GM21786 (cell line): Measurements from ENCODE around the gene CHMP2B.

Experiments used
- ATAC-seq: cut with Tn5 transposase; IDR thresholded peaks from one replicate; pipeline ENCODE4 v1.9.1; 2021; ENCODE audit not compliant: unreplicated experiment

CHMP2B gene, protein sequence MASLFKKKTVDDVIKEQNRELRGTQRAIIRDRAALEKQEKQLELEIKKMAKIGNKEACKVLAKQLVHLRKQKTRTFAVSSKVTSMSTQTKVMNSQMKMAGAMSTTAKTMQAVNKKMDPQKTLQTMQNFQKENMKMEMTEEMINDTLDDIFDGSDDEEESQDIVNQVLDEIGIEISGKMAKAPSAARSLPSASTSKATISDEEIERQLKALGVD

DNA sequence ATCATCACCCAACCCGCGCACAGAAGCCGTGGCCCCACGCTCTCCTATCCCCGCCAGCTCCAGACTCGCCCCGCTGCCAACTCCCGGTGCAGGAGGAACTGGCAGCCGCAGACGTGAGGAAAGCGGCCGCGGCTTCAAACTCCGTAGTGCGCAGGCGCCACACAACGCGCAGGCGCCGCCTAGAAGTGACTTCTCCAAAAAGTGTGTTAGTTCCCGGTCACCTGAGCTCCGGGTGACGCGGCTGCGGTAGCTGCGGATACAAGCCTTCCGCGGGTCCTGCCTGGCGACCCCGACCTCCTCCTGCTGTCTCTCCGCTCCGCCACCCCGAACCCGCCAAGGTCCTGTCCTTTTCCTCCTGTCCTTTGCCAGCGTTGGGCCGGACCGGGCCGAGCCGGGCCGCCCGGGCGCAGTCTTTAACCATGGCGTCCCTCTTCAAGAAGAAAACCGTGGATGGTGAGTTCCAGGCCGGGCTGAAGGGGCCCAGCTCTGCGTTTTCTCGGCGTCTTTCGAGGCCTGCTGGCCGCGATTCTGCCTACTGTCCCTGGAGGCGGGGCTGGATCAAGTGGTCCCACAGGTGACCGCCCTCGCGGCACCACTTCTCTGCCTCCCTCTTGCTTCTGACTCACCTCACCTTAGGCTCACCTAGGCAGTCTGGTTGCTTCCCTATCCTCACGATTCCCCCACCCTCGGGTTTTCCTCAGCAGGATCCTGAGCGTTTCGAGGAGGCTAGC, at the start of gene CHMP2B:
TSS of gene CHMP2B (plus strand) at position 206 of the 731 bp plus-strand sequence. CDS start at position 420, 214 bp downstream.
- peak; percentile 96 for ATAC-seq

DNA sequence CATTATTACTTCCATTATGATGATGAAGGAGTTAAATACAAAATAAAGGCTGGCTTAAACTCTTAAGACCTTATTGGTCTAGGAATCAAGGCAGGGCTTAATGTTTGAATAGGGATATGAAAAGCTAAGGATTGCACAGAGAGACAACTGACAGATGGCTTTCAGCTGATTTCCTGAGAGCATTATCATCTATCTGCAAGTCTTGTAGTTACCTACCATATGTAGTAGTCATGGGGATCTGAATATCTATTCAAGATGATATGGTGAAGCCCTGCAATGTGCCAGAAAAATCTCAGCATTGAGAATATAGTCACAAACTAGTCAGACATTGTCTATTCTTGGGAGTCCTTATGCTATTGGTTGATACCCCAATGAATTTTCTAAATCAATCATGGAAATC, 47.5 kb upstream of the CHMP2B start:
- ATAC-seq = no peak

DNA sequence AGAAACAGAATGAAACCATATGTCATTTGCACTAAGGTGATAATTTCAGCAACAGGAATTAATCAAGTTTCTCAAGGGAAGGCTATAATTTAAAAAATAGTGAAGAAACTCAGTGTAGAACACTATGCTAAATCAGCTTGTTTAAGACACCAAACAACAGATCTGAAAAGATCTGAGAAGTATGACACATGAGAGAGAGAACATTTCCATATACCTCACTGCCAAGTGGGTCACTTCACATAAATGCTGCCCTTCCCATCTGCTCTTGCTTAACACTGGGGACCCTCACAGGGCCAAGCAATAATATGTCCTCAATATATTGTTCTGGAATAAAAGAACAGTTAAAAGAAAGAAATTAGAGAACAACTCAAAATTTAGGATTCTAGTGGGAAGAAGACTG, 45.6 kb upstream of the CHMP2B start:
- no peak for ATAC-seq

DNA sequence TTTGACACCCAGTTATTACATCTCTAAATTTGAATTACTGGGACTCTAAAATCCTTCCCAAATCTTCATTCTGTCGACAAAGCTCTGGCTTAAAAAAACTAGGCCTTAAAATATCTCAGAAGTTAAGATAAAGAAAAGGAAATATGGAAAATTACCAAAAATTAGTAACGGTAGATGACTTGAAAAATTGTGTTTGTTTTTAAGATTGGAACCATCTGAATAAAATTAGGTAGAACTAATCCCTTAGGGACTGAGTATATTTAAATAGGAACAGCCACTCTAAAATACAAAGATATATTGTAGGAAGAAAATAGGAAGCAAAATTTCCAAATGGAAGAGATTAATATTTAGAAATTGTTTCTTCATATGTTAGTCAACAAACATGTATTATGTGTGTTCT, 45.1 kb upstream of the CHMP2B start:
- ATAC-seq = no peak

DNA sequence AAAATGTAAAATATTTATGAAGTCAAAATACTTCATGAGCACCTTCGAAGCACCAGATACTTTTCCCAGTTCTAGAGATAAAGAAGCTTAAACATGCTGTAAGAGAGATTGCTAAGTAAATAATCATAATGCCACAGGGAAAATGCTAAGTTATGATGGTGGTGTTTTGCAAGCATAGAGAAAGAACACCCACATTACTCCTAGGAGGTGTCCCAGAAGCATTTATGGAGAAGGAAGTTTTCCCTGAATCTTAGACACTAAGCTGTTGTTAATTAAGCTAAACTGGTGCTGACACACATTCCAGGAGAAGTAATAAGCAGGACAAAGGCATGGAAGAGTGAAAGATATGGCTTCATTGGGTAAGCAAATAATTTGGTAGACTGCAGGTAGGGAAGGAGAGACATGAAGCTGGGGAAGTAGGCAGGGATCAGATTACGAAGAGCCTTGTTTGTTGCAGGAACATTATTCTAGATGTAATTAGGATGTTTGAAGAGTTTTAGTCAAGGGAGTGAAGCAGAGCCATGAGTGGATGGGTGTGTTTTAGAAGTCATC, 40.4 kb upstream of the CHMP2B start:
- ATAC-seq = no peak

DNA sequence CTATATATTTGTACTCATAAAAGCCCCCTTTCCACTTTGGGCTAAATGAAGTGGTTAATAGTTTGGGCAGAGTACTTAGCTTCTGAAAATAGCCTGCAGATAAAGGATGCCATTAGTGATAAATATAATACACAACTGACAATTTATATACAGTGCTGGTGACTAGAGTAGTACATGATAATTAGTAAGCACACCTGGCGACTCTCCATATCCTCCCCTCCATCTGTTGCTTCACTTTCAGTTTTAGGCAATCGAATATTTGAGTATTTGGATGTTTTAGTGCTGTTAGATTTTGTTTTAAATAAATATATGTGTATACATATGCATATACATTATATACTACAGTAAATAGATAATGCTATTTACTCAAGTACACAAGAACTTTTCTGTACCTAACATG, 35.9 kb upstream of the CHMP2B start:
- no peak for ATAC-seq

DNA sequence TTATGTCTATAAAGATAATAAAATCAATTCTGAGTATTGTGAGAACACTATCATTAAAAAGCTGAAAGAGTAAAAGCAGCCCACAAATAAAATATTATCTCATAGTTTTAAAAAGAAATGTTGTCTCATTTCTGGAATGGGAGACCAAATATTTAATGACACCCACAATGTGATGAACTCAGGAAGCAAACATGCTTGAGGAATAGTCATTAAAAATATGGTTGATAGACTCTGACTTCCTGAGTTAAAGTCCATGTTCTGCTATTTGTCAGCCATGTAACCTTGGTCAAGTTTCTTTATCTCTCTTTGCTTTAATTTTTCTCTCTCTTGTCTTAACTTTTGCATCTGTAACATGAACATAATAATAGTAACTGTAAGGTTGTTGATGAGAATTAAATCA, 35.5 kb upstream of the CHMP2B start:
- ATAC-seq = no peak

DNA sequence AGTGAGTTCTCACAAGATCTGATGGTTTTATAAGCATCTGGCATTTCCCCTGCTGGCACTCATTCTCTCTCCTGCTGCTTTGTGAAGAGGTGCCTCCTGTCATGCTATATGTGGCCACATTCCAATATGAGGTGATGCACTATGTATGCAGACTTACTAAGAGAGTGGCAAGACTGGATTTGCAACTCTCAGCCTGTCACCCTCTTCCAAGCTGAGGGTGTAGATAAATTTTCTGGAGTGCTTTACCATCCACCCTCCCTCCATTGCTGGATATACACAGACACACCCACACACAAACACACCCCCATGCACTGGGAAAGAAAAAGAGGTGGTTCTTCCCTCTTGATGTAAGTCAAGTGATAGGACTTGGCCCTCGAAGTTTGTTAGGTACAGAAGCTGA, 30.2 kb upstream of the CHMP2B start:
- no peak for ATAC-seq

DNA sequence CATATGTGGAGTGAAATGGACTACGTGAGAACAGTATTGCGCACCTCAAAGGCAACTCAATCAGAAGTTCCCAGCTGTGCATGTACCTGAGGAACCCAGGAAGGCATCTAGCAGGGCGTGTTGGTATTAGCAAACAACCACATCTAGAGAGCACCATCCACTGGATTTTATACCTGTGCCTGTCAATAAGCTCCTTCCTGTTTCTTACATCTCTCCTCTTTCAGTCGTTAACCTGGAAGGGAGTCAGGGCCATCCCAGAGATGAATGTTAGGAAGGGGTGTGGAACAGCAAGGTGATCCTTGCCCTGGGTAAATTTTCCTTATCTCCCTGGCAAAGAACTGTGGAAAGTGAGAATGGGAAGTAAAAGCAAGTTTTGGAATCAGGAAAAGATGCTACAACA, 29.6 kb upstream of the CHMP2B start:
- ATAC-seq = no peak

DNA sequence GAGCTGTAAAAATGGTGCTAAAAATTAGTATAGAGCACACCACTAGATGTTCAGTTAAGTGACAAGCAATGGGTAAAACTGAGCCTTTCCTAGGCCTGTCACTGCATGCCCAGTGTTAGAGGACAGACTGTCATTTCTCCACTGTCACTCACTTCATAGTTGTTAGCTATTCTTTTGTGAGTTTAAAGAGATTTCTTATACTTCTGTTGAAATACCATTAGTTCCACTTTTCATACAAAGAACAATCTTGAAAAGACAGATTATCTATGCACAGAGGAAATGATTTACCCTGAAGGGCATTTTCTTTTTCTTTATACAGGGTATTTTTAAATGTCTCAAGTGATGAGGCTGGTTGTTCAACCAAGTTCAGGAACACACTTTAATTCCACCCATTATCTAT, 28.3 kb upstream of the CHMP2B start:
- ATAC-seq = no peak

DNA sequence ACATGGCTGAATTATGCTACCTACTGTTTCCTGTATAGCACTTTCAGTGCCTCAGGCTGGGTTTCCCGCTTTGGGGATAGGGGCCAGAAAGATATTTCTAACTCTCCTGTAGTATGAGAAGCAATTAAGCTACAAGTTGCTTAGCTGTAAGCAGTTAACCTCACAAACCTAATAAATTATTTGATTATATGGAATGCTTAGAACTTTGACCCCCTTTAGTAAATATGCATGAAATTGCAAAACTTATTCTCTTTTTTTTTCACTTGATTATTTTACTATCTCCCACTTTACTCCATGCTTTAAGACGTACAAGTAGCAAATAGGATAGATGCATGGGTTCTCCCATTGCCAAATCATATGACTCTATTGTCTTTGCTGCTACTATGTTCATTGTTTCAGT, 27.5 kb upstream of the CHMP2B start:
- ATAC-seq = no peak

DNA sequence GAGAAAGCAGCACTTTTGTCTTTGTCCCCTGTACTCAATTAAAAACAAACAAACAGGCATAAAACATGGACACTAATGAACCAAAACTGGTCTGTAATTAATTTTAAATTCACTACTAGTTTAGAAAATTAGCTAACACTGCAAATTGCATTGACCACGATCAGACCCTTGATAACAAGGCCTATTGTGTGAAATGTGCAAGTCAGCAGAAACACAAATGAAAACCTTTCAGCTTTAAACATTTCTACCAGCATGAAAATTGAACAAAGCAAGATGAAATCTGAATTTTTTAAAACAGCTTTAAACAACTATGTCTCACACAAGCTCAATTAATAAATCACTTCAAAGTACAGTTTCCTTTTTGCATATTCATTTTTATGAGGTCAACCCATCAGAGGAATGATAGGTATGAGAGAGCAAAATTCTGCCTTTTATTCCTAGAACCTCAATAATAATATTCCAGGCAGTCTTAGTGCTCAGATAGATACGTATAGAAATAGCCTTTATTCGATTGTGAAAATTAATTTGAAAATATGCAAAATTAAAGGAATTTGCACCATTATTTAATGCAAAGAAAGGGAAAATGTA, 27.0 kb upstream of the CHMP2B start:
- ATAC-seq = no peak

DNA sequence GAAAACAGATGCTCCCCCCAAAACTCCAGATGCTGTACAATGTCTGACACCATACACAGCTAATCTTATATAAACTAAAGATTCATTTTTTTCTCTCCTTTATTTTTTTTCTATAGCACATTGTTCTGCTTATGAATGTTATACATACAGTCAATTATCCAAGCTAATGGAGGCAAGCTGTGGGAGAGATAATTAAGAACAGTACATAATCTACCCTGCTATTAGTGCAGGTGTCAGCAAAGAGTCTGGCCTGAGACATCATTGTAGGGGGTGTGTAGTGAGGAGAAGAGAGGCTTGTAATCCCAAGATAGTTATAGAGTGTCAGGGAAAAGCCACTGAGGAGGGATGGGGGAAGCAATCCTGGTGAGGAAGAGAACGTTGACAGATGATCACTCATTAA, 25.4 kb upstream of the CHMP2B start:
- ATAC-seq = no peak

DNA sequence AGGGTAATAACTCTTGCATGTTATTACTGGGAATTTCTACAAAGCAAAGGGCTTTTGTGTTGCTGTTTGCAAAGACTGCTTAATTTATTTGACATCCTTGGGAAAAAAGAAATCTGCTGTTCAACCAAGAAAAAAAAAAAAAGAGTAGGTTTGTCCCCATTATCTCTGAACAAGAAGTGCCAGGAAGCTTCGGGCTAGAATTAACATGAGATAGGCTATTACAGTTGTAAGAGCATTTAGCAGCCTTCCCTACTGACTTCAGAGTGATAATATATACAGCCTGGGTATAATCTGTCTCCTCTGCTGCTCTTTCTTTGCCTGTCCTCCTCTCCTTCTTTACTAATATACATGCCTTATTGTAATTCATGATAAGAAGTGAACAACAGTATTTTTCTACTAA, 23.3 kb upstream of the CHMP2B start:
- no peak for ATAC-seq

DNA sequence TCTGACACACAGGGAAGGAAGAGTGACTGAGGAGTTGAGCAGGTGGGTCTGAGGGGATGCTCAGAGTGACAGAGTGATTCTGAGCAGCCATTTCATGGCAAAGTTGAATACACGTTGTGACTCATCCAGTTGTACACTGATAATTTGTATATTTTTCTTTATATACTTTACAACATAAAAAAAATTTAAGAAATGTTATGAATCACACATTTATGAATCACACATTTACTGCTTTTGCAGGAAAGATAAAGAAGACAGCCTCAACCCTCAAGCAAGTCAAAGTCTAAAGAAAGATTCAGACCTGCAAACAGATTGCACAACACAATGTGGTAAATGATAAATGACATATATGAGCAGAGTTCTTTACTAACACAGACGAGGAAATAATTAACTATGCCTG, 21.0 kb upstream of the CHMP2B start:
- no peak for ATAC-seq

DNA sequence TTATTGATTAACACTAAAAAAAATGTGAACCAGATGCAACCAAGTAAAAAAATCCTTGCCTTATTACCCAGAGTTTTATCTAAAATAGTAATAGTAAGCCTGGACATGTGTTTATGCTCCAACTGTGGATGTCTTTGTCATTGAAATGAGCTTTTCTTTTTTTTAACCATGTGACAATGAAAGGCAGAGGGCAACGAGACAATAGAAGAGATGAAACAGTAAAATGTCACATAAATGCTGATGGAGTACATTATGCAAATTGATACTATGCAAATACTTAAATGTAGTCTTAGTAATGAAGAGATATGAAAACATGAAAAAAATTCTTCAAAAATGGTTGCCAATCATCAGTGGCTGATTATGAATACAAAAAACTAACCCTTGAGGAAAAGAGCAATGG, 20.5 kb upstream of the CHMP2B start:
- ATAC-seq = no peak

DNA sequence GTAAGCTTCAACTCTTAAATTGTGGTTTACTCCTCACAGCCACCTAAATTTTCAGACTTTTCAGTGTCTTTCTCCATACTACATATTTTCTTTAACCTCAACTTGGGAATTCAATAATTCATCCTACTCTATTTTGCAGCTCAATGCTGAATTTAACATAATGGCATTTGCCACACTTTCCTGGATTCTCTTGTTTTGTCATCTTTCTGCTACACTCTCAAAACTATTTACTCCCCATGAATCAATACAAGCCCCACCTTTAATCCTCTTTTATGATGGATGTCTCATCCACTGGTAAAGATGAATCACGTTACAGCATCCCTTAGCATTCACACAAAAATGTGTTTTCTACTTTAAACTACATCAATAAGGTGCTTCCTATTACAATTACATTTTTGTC, 19.6 kb upstream of the CHMP2B start:
- no peak for ATAC-seq

DNA sequence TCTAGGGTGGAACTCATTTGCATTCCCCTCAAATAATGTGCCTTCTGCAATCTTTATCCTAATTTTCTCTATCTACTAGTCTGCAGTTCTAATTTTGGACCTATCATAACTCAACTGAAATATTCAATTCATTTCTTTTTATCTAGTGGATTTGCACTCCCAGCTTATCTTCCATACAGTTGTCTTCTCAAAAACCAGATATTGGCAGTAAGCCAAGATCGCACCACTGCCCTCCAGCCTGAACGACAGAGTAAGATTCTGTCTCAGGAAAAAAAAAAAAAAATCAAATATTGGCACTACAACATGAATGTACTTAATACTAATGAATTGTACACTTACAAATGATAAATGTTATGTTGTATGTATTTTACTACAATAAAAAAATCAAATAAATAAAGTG, 18.0 kb upstream of the CHMP2B start:
- ATAC-seq = no peak

DNA sequence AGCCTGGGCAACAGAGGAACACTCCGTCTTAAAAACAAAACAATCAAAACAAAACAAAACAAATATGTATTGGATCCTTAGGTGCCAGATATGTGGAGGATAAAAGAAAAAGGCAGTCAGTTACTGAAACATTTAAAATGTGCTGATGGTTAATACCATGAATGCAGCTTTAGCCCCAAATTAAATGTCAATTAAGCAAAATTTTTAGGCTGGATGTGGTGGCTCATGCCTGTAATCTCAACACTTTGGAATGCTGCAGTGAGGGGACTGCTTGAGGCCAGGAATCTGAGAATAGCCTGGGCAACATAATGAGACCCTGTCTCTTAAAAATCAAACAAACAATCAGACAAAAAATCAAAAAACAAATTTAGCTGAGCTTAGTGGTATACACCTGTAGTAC, 8.5 kb upstream of the CHMP2B start:
- ATAC-seq = no peak

DNA sequence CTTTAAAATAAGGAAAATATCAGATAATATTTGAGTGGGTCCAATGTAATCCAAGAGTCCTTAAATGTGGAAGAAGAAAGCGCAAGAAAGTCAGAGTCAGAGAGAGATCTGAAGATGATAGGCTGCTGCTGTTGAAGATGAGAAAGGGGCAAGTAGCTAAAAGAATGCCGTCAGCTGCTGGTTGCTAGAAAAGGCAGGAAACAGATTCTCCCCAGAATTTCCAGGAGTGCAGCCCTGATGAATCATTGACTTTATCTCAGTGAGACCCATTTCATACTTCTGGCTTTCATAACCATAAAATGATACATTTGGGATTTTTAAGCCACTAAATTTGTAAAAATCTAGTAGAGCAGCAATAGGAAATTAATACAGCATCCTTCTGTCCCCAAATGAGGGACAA, 7.5 kb upstream of the CHMP2B start:
- no peak for ATAC-seq

DNA sequence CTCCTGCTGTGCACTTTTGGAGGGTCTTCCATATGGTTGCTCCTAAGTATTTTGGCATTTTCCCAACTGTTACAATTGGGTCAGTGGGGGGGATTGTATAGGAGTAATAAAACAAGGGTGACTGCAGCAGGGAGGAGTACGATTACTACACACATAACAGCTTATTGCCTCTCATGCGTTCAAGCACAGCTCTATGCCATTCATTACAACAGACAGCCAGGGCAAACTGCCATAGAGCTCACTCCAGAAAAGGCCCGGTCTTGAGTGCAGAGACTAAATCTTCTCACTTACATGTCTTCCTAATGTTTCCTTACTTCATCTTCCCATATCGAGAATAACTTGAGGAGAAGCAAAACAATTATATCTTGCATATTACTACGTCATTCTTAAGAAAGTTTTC, 1.4 kb upstream of the CHMP2B start:
- ATAC-seq = no peak

DNA sequence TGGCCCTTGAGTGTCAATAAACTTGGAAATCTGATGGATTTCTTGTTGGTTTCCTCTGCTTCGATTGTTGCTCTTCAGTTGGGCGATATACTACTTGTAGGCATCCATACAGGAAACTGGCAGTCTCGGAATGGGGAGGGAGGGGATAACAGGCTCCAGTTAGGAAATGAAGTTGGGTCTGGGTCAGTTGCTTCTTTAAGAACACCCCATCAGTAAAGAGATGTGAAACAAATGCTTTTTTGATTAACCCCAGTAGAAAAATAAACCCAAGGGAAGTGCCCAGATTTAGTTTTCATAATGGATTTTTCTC, 681 bp downstream of the CHMP2B start:
- peak; percentile 3 for ATAC-seq

DNA sequence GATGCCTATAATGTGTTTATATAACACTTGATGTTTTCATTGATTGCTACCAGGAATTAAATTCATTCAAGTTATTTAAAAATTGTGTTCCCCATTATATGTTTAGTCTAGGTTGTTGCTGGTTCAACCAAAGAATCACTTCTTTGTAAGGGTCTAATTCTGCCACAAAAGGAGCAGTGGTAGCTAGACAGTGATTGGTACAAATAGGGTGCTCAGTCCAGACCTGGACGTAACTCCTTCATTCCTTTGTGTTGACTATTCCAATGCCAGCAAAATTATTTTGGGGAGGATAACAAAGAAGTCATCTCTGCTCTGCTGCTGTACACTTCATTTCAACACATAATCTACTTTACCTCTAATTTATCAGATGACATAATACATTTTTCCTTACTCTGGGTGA, 1.2 kb downstream of the CHMP2B start:
- no peak for ATAC-seq
